GM11168 (cell line): ENCODE data around the gene MTRR.

Source experiments
- in situ Hi-C: fragments of 300-500 bp; cut with MboI; formaldehyde crosslinking; loops from one replicate; pipeline ENCODE4 v1.12.0; 2022; ENCODE audit warnings: low sequenced_read_pairs; ENCODE audit not compliant: unreplicated experiment

The MTRR gene

DNA sequence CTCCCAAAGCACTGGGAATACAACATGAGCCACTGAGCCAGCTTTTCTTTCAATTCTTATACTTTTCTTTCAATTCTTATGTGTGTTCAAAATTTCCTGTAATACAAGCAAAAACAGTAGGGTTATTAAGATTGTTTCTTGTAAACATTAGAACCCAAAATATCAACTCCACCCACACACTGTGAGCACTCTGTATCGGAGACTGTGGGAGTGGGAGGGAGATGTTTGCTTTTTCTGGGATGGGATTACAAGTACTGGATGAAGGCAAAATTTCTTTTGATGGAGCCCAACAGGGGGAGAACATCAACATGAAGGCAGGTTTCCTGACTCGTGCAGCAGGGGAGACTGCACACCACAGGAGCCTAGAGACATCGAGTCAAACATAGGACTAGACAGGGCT is 13.3 kb upstream of the MTRR start:
- in situ Hi-C loops = no loop called here

DNA sequence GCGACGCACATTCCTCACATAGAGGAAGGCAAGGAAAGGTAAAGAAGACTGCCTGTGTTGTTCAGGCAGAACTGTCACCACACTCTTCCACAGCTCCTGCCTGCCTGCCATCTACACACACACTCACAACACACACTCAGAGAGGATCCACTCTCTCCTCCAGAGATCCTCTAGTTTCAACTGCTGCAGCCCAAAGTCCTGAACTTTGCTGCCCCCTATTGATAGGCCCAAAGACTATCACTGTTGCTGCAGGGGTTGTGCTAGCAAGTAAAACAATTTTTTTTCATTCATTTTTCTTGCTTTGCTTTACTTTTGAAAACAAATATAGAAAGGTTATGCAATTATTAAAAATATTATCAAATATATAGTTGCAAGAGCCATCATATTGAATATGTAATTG is 12.1 kb upstream of the MTRR start:
- in situ Hi-C loops = no loop called here

DNA sequence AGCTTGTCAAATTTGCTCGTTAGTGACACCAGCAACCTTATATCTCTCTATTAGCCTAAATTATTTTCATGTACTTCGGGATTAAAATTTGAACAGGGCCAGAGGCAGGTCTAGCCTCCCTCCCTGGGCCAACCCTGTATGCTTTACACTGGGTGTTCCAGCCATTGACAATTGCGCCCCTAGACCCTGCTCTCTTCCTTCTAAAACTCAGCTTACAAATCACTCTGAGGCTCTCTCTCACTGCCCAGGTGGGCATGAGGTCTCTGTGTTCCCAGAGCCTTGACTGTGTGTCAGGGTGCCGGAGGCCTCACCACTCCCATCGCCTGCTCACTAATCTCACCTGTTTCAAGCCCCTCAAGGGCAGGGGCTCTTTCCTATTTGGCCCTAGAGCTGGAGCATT is 11.6 kb upstream of the MTRR start:
- in situ Hi-C loops = no loop called here

DNA sequence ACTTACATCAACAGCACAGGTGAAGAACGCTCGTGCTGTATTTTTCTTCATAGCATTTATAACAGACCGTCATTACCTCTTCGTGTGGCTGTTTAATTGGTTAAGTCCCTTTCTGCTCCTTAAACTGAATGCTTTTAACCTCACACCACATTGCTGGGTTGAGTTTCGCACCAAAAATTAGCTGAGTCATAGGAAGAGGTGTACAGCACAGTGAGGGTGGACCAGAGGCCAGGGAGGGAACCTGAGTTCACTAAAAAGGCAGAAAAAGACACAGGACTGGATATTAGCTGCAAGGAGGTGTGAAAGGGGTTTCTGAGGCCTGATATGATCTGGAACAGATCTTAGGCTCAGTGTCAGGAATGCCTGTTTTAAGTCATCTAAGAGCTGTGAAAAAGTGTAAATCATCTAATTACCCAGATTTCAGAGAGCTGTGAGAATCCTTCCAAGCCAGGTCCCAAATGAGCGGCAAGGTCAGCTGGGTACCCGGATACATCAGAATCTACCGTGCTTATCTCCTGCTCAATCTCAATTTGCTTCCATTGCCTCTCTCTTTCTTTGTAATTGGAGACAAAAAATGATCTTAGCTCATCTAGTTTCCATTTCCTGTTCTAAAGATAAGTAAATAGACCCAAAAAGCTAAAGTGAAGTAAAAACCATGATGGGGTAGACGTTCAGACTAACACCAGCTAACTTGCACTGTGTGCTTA is 10.9 kb upstream of the MTRR start:
- in situ Hi-C loops = no loop called here

DNA sequence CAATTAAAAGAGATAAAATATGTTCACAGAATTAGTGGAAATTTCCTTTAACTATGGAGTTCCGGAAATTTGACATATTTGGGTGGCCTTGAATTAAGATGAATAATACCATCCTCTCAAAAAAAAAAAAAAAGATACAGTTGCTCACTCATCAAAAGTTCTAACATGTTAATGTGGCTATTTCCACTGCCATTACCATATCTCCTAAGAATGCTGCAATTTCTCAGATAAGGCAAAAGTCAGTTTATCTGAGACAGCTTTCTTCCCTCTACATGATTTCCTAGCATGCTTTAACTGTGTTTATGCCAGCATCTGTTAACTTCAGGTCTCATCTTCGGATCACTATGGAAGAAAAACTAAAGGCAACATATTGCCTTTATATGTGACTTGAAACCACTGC is 2.8 kb upstream of the MTRR start:
- in situ Hi-C loops = no loop called here

DNA sequence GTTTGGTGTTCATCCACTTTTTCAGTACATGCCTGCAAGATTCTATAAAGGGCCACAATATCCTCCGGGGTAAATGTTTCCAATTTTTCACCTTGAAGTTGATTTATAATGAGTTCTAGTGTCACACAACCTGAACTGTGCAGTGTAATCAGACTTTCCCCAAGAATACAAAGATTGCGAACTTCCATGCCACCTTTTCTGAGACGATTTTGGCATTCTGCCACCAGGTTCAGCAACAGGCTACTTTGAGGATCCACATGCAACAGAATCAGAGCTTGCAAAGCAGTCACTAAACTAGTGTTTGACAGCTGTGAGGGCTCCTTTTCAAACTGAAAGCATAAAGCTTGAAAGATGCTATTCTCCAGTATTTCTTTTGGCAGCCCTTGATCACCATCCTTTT is 1.7 kb upstream of the MTRR start:
- in situ Hi-C loops = no loop called here

DNA sequence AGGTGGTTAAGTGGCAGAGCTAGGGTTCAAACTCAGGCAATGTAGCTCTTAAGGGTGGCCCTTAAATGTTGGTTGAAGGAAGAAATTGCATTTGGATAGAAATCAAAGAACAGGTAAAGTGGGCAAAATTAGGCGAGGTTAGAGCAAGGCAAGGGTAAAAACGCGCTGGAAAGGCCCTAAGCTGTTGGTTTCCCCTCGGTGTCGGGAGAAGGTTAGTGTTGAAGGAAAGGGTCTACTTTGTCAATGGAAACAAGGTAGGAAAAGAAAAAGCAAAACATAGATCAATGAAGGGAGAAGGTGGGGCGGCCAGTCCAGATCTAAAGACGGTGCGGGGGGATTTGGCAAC is 548 bp upstream of the MTRR start:
- in situ Hi-C loops = no loop called here

DNA sequence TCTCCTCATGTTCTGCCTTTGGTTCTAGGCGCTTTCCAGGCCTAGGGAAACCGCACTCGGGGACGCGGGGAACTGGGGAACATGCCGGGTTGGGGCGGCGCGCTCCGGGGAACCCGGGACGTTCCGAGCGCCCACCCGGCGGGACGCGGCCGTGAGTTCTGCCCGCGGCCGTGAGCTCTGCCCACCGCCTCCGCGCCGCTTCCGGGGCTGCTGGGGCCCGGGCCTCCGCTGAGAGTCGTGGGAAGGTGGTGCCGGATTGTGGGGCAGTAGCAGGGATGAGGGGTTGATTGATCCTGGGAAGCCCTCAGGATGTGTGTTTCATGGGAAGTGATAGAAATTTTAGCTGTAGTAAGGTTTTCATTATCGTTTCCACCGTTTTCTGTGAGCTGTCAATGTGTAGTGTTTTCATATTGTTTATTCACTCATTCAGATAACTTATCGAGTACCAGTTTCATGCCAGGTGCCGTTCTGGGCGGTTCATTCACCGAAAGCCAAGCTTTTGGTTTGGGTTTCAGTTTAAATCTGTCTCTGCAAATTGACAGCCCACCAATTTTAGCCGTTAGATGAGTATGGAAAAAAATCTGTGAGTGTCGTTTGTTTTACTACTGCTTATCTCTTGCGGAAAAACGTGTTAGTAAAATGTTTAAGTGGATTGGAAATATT is 657 bp downstream of the MTRR start:
- in situ Hi-C loops = no loop called here

DNA sequence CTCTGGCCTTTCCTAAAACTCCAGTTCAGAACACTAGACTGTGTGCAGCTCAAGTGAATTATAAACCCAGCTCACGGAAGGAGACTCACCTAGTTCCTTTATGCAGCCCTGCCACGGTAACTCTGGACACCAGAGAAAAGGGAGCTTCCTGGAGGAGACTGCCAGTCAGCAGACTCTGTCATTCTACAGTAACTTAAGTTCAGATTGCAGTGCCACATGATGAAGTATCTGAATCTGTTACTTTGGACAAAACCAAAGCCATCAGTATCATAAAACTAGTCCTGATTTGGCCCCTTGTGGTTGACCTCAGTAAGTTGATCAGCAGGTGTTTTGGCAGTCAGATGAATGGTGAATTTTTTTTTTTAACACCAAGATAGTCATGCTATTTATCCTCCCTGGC is 2.7 kb downstream of the MTRR start:
- in situ Hi-C loops = no loop called here

DNA sequence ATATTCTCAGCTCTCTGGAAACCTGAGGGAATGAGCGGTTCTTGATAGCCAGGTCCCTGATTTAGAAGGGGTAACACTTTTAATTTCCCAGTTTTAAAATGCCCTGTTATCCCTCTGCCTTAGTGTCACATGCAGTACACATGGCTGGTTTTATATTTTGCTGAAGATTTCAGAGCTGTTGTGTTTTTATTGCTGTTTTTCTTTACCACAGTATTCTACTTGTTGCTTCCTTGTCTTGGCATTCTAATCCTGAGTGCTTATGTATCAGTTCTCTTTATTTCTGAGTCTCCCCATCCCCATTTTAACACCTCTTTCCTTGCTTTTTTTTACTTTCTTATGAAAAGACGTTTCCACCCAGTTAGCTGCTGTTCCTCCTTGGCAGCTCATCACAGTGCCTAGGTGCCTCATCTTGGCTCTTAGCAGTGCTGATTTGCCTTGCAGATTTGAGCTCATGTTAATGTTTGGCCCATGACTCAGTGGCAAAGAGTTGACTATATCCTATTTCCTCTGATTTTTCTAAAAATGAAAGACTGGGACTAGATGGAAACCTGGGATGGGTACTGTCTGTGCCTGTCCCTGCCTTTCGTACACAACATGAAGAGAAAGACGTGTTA is 3.7 kb downstream of the MTRR start:
- in situ Hi-C loops = no loop called here

DNA sequence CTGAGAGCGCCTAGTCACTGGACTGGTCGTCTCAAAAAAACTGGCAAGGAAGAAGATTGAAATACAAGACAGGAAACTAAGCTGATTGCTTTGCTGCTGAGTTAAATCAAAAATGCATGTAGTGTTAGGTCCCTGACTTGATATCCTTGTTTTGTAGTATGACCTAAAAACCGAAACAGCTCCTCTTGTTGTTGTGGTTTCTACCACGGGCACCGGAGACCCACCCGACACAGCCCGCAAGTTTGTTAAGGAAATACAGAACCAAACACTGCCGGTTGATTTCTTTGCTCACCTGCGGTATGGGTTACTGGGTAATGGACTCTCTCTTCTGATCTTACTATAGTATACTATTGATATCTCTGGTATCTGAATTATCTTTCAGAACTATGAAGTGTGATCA is 4.3 kb downstream of the MTRR start:
- in situ Hi-C loops = no loop called here

DNA sequence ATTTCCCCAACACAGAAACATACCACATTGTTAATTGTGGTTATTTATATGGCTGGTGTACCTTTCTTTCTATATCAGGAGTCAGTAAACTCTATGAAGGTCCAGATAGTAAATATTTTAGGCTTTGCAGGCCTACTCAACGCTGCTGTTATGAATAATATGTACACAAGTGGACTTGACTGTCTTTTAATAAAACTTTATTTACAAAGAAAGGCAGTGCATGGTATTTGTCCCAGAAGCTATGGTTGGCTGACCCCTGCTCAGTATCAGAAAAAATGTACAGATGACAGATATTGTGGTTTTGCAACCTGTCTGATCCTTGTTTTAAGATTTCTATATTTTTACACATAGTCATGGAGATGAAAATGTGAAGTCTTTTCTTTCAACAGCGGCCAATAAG is 5.7 kb downstream of the MTRR start:
- in situ Hi-C loops = no loop called here

DNA sequence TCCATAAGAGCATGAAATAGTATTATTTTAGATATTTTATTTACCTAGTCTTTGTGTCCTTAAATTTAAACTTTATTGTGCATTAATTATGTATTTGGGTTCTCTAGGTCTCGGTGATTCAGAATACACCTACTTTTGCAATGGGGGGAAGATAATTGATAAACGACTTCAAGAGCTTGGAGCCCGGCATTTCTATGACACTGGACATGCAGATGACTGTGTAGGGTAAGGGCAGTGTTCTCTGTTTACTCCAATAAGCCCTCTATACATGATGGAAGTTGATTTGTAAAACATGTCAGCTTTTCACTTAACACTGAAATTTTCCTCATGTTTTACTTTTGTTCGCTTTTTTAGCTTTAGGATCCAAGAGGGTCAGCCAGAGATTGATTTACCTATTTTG is 6.2 kb downstream of the MTRR start:
- in situ Hi-C loops = no loop called here

DNA sequence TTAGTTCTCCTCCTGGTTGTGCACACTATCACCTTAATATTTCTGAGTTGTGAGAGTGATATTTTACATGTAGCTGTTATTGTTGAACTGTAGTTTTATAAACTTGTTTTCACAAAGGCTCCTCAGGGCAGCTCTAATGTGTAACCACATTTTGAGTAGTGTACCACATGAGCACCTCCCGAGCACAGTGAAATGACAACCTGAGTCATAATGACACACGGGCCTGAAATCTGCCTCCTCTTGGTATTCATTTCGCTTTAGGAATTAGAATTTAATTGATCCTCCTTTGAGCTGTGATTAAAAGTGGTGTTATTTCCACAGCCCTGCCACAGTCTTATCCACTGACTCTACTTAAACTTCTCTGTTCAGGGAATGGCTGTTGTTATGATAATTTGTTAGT is 7.9 kb downstream of the MTRR start:
- in situ Hi-C loops = no loop called here

DNA sequence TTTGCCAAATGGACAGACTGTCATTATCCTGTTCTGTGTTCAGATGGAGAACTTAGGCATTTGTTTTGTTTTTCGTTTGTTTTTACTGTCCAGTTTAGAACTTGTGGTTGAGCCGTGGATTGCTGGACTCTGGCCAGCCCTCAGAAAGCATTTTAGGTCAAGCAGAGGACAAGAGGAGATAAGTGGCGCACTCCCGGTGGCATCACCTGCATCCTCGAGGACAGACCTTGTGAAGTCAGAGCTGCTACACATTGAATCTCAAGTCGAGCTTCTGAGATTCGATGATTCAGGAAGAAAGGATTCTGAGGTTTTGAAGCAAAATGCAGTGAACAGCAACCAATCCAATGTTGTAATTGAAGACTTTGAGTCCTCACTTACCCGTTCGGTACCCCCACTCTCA is 8.9 kb downstream of the MTRR start:
- in situ Hi-C loops = no loop called here

DNA sequence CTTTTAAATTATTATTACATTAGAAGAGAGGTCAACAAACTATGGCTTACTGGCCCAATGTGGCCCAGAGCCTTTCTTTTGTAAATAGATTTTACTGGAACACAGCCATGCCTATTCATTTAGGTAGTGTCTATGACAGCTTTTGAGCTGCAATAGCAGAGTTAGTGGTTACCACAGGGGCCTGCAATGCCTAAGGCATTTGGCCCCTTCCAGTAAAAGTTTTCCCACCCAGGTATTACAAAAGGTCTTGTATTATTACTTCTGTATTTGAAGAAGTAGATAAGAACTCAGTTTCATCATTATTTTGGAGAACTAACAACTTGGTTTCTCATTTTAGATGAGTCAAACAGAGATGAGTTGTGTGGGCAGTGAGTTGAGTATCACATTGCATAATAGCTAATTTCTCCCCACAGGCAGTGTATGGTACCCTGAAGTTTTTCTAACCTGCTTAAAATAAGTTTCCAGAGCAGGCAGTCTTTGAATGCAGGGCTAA is 9.5 kb downstream of the MTRR start:
- in situ Hi-C loops = no loop called here

DNA sequence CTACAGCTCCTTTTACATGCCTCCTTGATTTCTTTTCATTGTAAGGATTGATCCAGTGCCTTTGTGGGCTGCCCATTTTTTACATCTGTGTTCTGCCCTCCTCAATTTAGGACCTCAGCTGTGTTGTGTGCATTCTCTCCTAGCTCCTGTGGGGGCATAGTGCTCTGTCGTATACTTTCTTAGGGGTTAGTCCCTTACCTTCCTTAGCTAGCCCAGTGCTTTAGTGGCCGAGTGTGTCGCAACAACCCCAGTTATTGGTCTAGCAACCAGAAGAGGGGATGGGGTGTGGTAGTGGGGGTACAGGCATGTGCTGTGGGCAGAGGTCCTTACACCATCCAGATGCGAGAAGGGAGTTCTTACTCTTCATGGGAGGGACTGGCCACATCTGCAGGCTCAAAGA is 12.1 kb downstream of the MTRR start:
- in situ Hi-C loops = no loop called here

DNA sequence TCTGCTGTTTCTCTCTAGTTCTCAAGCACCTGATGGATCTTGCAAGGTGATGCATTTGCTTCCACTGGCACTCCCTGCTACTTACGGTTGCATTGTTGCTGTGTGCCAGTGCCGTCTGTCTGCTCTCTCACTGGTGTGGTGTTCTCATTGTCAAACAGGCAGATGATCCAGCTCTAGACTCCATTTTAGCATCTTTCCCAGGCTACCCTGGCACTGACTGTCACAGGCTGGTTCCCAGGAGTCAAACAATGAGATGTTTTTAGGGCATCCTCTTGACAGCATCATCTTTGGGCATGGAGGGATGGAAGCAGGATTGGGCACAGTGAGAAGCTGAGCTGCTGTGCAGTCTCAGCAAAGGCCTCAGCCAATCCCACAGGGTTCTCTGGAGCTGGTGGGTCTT is 12.9 kb downstream of the MTRR start:
- in situ Hi-C loops = no loop called here

DNA sequence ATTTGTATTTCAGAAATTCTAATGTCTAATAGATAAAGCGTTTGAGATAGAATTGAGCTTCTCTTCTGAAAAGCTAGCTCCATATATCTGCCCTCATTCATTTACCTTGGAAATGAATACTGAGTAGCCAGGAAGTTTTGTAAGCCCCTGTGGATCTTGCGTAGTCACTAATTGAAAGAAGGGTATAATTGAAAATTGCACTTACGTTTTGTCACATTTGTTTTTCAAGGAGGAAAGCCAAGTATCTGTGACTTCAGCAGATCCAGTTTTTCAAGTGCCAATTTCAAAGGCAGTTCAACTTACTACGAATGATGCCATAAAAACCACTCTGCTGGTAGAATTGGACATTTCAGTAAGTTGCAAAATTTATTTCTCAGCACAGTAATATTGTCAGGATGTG is 14.0 kb downstream of the MTRR start:
- in situ Hi-C loops = no loop called here

DNA sequence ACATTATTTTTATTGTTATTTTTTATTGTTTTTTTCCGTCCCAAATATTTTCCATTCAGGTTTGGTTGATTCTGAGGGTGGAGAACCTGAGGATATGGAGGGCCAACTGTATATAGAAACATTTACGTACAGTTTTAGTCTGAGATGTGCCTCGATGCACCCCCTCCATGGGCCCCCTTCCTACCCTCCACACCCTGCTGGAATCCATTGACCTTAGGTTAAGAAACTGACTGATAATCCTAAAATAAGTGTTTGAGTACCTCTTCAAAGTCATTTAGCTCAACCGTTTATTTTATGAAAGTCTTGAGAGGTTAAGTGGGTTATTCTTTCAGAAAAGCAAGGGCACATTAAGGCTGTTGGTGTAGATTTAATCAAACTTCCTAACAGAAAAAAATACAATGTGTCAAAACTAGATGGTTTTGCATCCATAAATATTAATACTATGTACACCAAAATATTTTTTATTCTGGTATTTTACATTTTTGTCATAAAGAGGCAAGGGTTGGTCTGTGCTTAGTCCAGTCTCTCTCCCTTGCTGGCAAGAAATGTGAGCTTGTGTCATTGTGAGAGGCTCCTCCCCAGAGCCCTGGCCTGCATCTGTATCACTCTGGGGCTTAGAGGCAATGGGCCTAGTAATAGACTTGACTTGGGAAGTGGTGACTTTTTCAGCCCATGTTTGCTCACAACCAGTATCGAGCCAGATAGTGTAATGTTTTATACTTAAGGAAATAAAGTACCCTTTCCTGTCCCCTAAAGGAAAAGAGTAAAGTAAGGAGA is 15.7 kb downstream of the MTRR start:
- in situ Hi-C loops = no loop called here

DNA sequence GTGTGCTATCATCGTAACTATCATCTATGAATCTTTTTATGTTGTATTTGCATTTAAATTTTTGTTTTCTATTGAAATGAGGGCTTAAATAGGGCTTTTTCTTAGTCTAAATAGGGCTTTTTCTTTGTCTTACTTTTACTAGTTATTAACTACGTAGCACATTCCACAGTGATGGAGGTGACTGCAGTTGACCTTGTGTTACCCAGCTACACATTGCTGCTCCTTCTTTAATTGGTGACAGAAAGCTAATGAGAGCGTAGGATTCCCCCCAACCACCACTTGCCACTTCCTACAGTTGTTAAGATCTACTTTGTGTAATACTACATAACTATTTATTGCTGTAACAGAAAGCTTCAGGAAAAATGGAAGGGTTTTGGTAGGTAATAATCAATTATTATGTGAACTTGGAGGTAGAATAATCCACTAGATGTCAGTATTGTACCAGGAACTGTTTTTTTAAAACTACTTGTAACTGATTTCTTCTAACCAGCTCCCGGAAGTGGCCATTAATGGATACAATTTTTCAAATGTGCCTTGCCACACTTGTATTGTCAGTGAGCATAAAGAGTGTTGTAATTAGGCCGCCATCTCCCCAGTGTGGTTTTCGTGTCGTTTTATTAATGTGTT is 18.0 kb downstream of the MTRR start:
- in situ Hi-C loops = no loop called here
